ENCODE measurements around the gene DESI1. TPM values are rescaled to one million over a fixed set of nuclear protein-coding genes. Genes with fewer than 3 reads are reported as not detected.
A peak's percentile ranks its signal among the peaks of the same experiment; 100 is the strongest.

The DESI1 gene
- total and polyA plus RNA-seq, 3 donors from 2014 or later = 45.3 to 103 (median 62.6) TPM

DNA sequence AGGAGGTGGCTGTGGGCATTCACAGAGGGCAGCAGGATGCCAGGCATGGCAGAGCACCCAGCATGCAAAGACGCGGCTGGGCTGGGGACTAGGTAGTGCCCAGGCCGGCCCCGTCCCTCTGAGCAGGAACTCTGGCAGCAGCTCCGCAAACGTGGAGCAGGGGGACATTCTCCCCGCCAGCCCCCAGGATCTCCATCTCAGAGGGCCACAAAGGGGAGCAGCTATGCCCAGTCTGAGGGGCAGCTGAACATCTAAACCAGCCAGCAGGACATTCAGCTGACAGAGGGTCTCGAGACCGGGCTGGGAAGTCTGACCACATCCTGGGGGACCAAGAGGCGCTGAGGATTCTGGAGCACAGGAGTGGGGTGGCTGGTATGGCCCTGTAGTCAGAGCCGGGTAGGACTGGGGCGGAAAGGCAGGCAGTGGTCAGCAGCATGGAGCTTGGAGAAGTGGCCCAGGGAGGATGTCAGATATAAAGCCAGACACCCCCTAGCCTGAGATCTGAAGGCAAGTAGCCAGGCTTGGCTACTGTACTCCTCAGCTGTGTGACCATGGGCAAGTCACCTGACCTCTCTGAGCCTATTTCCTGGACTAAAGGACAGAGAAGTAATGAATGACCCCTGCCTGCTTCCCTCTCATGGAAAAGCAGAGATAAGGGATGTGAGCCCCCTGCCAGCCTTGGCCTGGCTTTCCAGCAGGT lies 41.4 kb downstream of the DESI1 start:
- H3K9me3 ChIP-seq = no peaks in the 10 kb centered on the region
- WGBS, 2 donors = 85 to 88% methylated on average over 5 to 12 of the region's 12 CpGs
- DNase-seq = no peak
- intact Hi-C loops (cut with DNase I; ENCODE audit: low total_unique reads) = no loop called here
- peaks cover 26% of the 10 kb centered on the region for H3K4me1 ChIP-seq
- no peaks in the 10 kb centered on the region for H3K27me3 ChIP-seq
- no peaks in the 10 kb centered on the region for H3K36me3 ChIP-seq (ENCODE audit: low read depth, missing control alignments)
- TF ChIP-seq POLR2A (IDR thresholded peaks at IDR 0.05) = no peak
- TF ChIP-seq, protein P1, sequence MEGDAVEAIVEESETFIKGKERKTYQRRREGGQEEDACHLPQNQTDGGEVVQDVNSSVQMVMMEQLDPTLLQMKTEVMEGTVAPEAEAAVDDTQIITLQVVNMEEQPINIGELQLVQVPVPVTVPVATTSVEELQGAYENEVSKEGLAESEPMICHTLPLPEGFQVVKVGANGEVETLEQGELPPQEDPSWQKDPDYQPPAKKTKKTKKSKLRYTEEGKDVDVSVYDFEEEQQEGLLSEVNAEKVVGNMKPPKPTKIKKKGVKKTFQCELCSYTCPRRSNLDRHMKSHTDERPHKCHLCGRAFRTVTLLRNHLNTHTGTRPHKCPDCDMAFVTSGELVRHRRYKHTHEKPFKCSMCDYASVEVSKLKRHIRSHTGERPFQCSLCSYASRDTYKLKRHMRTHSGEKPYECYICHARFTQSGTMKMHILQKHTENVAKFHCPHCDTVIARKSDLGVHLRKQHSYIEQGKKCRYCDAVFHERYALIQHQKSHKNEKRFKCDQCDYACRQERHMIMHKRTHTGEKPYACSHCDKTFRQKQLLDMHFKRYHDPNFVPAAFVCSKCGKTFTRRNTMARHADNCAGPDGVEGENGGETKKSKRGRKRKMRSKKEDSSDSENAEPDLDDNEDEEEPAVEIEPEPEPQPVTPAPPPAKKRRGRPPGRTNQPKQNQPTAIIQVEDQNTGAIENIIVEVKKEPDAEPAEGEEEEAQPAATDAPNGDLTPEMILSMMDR (IDR thresholded peaks at IDR 0.05) = no peak
- H3K27ac ChIP-seq = no peak overlapping the region
- no peak overlapping the region for H3K4me3 ChIP-seq

DNA sequence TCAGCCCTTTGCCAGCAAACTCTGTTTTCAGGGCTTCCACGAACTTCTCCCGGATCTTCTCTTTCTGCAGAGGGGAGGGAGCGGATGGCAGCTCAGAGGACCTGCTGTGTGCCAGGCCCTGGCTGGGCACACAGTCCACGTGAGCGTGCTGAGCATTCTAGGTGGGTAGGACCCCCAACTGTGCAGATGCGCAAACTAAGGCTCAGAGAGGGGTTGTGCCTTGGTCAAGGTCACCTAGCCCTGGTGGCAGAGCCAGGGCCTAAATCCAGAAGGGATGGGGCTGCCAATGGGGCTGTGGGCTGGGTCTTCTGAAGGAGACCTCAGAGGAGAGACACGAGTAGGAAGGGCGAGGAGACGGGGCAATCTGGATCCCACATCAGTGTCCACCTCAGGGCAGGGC lies 42.0 kb downstream of the DESI1 start:
- 77% methylated on average over 9 of the region's 9 CpGs; no CpG with 5 or more reads in 1 of the 2 donors for WGBS, 2 donors
- Histone ChIP-seq H3K27ac (no peak overlapping the region), H3K27me3 (no peaks in the 10 kb centered on the region), H3K4me3 (no peak overlapping the region), H3K4me1 (peaks cover 27% of the 10 kb centered on the region), H3K9me3 (no peaks in the 10 kb centered on the region), H3K36me3 (ENCODE audit: low read depth, missing control alignments) (no peaks in the 10 kb centered on the region)
- intact Hi-C loops (cut with DNase I; ENCODE audit: low total_unique reads) = no loop called here
- no peak for DNase-seq
- no peak for TF ChIP-seq POLR2A (IDR thresholded peaks at IDR 0.05)
- TF ChIP-seq, protein P1 (IDR thresholded peaks at IDR 0.05) = no peak

DNA sequence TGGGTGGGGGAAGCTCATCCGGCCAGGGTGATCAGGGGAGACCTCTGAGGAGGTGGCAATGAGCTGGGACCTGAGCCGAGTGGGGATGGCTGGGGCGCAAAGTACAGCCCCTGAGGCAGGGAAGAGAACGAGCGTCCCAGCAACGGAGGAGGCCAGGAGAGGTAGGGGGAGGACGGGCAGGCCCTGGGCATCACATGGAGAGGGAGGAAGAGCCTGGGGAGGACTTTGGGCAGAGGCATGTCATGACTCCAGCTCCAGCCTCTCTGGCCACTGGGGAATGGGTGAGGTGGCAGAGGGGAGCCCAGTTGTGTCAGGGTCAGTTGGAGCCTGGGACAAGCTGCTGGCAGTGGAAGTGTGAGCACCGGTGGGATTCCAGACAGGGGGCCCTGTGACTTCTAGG lies 42.7 kb downstream of the DESI1 start:
- 77 to 96% methylated on average over 8 of the region's 8 CpGs for whole genome bisulfite sequencing, 2 donors
- Histone ChIP-seq H3K36me3 (ENCODE audit: low read depth, missing control alignments) (no peaks in the 10 kb centered on the region), H3K4me3 (no peak overlapping the region), H3K9me3 (no peaks in the 10 kb centered on the region), H3K4me1 (peaks cover 27% of the 10 kb centered on the region), H3K27ac (no peak overlapping the region), H3K27me3 (no peaks in the 10 kb centered on the region)
- TF ChIP-seq, protein P1 (IDR thresholded peaks at IDR 0.05) = no peak
- TF ChIP-seq POLR2A (IDR thresholded peaks at IDR 0.05) = no peak
- intact Hi-C loops (cut with DNase I; ENCODE audit: low total_unique reads) = no loop called here
- no peak for DNase-seq

DNA sequence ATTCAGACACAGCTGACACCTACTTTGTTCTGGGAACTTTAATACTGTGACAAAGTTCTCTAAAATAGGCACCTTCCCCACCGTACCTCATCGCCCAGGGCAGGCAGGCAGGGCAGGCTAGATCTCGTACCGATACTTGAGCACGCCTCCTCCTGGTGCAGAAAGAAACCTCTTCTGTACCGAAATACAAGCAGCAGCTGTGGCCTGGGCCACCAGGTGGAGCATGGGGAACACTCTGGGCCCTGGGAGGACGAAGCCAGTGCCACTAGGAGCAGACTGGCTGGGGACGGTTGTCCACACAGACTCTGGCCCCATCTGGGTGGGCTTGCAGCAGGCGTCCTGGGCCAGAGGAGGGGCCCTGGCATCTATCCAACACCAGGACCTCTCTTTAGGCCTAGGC lies 44.0 kb downstream of the DESI1 start:
- TF ChIP-seq, protein P1 (IDR thresholded peaks at IDR 0.05) = peak; percentile 39 to 68 (median 60)
- no peak for TF ChIP-seq POLR2A (IDR thresholded peaks at IDR 0.05)
- Histone ChIP-seq H3K4me1 (peaks cover 27% of the 10 kb centered on the region), H3K36me3 (ENCODE audit: low read depth, missing control alignments) (no peaks in the 10 kb centered on the region), H3K9me3 (no peaks in the 10 kb centered on the region), H3K27me3 (no peaks in the 10 kb centered on the region), H3K27ac (no peak overlapping the region), H3K4me3 (no peak overlapping the region)
- DNase-seq = peak; percentile 81
- WGBS, 2 donors = 71% methylated on average over 9 of the region's 9 CpGs; no CpG with 5 or more reads in 1 of the 2 donors
- intact Hi-C loops (cut with DNase I; ENCODE audit: low total_unique reads) = no loop called here

- no peak for DNase-seq
- no peak for TF ChIP-seq POLR2A (IDR thresholded peaks at IDR 0.05)
- TF ChIP-seq, protein P1 (IDR thresholded peaks at IDR 0.05) = no peak
- H3K4me3 ChIP-seq = no peak overlapping the region
- intact Hi-C loops (cut with DNase I; ENCODE audit: low total_unique reads) = no loop called here
- H3K4me1 ChIP-seq = peaks cover 27% of the 10 kb centered on the region
- no peaks in the 10 kb centered on the region for H3K36me3 ChIP-seq (ENCODE audit: low read depth, missing control alignments)
- no peaks in the 10 kb centered on the region for H3K27me3 ChIP-seq
- H3K27ac ChIP-seq = peak overlapping the region in 1 of 2 donors; percentile 70
- H3K9me3 ChIP-seq = no peaks in the 10 kb centered on the region
- WGBS, 2 donors = 86% methylated on average over 15 of the region's 15 CpGs; no CpG with 5 or more reads in 1 of the 2 donors
Measured at GRCh38 chr22:41575533-41575932, 45.3 kb downstream of the DESI1 start.
